Fibroblast of mammary gland (primary cell): ENCODE measurements around the gene MUC4.
"Not testable (repeated sequence)": the region's sequence is repeated elsewhere in the genome, so short reads cannot be mapped to it uniquely, and the experiment has no call there.

Source experiments
- DNase-seq: peaks from one replicate; pipeline ENCODE4 v3.0.0-alpha.2; 2010; ENCODE audit warnings: low read depth
- H3K4me3 ChIP-seq: 2 replicates; pipeline ENCODE4 v1.5.1; 2011; ENCODE audit warnings: low read depth, mild to moderate bottlenecking, low read length, moderate library complexity; ENCODE audit not compliant: control insufficient read depth
- CTCF ChIP-seq: conservative IDR thresholded peaks from 2 replicates; pipeline ENCODE4 v1.5.1; 2011; ENCODE audit warnings: low read depth, low read length, inconsistent platforms; ENCODE audit not compliant: control insufficient read depth, insufficient read depth

MUC4 gene

GRCh38 chr3:195808741-195809290, 2.9 kb downstream of the MUC4 start:
- no peak for TF ChIP-seq CTCF
- no peak overlapping the region for H3K4me3 ChIP-seq
- no peak for DNase-seq

- no peak for DNase-seq
- no peak overlapping the region for H3K4me3 ChIP-seq
- TF ChIP-seq CTCF: no peak
Measured at GRCh38 chr3:195807681-195808121, 4.0 kb downstream of the MUC4 start.

GRCh38 chr3:195806916-195807231, 4.9 kb downstream of the MUC4 start:
- no peak for DNase-seq
- no peak for TF ChIP-seq CTCF
- no peak overlapping the region for H3K4me3 ChIP-seq

- no peak for DNase-seq
- TF ChIP-seq CTCF: no peak
Measured at GRCh38 chr3:195806211-195806915, 5.4 kb downstream of the MUC4 start.

GRCh38 chr3:195805588-195805987, 6.1 kb downstream of the MUC4 start:
- not testable (repeated sequence) for H3K4me3 ChIP-seq, DNase-seq

More at GRCh38 chr3:195806211-195806915, 5.4 kb downstream of the MUC4 start:
- no peak overlapping the region for H3K4me3 ChIP-seq

GRCh38 chr3:195805181-195805580, 6.5 kb downstream of the MUC4 start:
- no peak for DNase-seq
- H3K4me3 ChIP-seq: no peak overlapping the region
- no peak for TF ChIP-seq CTCF

- TF ChIP-seq CTCF: no peak
- peak; percentile 44 for DNase-seq
- H3K4me3 ChIP-seq: no peak overlapping the region
Measured at GRCh38 chr3:195803289-195803908, 8.3 kb downstream of the MUC4 start.
